SK-MEL-5 (cell line): Measurements from ENCODE around the gene KCNG2. TPM values are rescaled to one million over a fixed set of nuclear protein-coding genes. Genes with fewer than 3 reads are reported as not detected.

ENCODE experiments used
- DNase-seq: peaks from one replicate; pipeline ENCODE4 v3.0.0-alpha.2; 2016; ENCODE audit warnings: low read depth, low spot score
- in situ Hi-C: cut with HindIII; loops from 2 replicates; pipeline ENCODE4 v1.10.0; 2016; ENCODE audit warnings: low sequenced_read_pairs, high pct_unique_total_duplicates, low pct_unique_long_range_greater_than_20kb
- total RNA-seq: library from RNA; depleted of rRNA; stranded (reverse); fragments of >200 nt; shearing (Covaris generic); gene quantifications from 2 replicates; pipeline ENCODE4 v1.2.3, GENCODE V29; 2014

Gene KCNG2
- total RNA-seq, 1 experiment from 2014 or later: not detected

DNA sequence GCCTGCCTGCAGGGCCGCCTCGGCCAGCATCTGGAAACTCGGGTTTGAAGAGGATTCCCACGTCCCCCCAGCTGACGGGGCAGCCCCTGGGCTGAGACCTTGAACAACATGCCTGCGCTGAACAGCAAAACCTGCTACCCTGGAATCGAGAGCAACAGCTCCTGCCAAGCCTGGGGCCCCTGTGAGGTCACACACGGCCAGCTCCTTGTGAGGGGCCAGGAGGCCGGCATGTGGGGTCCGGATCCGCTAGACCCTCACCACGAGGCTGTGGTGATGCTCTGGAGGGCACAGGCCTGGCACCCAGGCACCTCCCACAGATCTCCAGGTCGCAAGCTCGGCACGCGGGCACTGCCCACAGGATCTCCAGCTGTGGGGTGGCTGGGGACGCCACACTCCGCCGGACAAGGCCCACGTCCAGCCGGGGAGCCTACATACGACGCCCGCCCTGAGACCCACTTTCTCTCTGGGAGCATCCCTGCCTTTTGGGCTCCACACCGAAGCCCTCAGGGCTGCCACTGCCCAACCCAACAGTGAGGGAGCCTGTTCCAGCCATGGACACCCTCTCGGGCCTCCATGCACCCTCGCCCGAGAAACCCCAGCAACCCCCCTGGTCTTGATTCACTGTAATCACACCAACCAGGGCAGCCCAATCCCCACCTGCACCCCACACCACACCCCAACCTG lies 119.6 kb downstream of the KCNG2 start:
- in situ Hi-C loops: no loop called here

GRCh38 chr18:79917853-79918614 lies 120.3 kb downstream of the KCNG2 start:
- in situ Hi-C loops: no loop called here
- no peak for DNase-seq

More for the DNA sequence above, 119.6 kb downstream of the KCNG2 start:
- no peak for DNase-seq

GRCh38 chr18:79918615-79919011 lies 120.9 kb downstream of the KCNG2 start:
- in situ Hi-C loops: no loop called here
- no peak for DNase-seq

DNA sequence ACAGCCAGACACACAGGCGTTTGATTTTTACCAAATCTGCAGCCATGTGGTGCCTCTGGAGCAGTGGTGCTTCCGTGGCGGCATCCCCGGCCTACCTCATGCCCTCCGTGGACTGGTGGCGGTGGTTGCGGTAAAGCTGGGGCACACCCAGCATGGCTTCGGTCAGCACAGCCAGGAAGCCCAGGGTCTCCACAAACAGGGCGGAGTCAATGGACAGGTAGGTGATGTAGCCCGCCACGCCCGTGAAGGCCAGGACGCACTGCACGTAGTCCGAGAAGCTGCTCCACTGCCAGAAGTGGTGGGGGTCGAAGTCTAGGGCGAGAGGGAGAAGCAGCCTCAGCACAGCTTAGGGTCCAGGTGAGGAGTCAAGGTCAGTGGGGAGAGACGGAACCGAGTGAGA lies 121.4 kb downstream of the KCNG2 start:
- in situ Hi-C loops: no loop called here

GRCh38 chr18:79921984-79922965 lies 124.5 kb downstream of the KCNG2 start:
- in situ Hi-C loops: no loop called here
- no peak for DNase-seq

More for the DNA sequence above, 121.4 kb downstream of the KCNG2 start:
- no peak for DNase-seq

GRCh38 chr18:79922971-79923411 lies 125.3 kb downstream of the KCNG2 start:
- in situ Hi-C loops: no loop called here
- no peak for DNase-seq

GRCh38 chr18:79923896-79924585 lies 126.3 kb downstream of the KCNG2 start:
- no peak for DNase-seq
- in situ Hi-C loops: no loop called here

DNA sequence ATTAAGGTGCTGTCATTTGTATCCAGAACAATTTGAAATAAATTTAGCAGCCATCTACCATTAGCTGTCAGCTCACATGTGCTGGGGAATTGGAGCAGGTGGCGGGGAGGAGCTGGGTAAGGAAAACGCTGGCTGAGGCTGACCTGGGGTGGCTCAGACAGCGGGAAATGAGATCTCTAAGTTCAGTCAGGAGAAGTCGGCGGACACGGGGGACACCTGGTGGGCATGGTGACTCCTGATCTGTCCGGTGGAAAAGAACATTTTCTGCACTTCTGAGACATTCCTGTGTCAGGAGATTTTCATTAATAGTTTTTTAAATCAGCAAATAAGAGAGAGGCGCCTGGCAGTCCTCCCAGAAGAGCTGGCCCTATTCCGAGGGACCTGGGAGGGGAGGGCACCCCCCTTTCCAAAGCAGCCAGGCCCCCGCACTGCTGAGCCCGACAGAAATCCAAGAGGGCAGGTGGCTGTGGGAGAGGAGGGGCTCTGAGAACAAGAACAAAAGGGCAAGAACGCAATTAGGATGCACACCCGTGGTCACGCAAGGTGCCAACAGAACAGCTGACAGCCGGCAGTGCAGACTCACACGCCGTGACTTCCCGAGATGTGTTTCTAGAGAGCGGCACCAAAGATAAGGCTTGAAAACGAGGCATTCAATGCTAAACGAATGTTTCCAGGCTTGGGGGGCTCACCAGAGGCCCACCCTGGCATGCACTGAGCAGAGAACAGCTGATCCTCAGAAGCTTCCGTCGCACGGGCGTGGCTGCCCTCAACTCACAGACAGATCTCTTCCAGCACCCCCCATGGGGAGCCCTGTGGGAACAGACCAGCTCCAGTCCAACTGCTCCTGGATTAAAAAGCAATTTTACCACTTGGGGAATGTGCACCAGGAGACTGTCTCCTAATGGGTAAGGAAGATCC lies 127.3 kb downstream of the KCNG2 start:
- in situ Hi-C loops: no loop called here
- no peak for DNase-seq

DNA sequence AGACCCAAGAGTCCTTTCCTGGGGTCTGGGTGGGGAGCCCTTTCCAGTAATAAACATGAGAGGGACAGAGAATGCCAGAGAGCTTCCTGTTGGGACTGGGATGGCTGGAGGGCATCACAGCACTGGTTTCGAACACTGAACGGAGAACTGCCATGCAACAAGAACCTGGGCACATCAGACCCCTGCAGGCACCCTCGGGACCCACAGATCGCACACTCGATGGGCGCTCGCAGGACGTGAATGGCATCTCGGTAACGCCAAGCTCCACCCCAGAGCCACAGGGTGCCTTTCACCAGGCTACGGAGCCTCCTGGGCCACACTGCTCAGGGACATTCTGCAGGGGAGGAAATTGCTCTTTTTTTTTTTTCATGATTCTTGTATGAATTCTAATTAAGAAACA lies 128.6 kb downstream of the KCNG2 start:
- in situ Hi-C loops: no loop called here
- DNase-seq: no peak

DNA sequence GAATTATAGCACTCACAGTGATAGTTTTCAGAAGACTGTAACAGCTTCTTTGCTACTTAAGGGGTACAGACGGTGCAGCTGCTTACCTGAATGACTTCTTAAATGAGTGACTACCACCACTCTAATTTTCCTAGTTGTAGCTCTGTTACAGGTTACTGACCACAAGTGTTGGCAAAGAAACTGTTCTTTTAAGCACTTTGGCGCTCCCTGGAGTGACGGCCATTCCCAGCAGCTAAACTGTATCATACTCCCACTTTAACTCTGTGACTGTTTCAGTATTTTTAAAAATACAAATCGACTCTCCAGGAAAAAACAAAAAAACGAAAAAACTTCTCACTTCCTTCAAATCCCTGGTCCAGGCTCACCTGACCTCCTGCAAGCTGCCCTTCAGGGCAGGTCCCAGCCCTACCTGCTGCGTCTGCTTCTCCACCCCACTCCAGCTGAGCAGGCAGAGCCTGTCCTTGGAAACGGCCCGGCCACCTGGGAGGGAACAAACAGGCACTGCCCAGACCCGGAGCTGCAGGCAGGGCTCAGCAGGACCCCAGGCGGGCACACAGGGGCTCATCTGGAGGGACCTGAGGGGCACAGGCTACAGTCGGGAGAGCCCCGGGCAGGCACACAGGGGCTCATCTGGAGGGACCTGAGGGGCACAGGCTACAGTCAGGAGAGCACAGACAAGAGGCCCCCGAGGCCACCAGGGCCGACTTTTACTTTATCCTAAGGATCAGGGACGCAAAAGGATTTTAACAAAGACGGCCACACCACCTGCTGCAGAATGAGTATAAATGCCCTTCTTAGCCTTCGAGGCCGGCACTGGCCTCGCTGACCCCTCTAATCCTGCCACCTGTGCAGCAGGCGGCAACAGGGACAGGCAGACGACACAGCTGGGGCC lies 129.2 kb downstream of the KCNG2 start:
- no peak for DNase-seq
- in situ Hi-C loops: no loop called here

DNA sequence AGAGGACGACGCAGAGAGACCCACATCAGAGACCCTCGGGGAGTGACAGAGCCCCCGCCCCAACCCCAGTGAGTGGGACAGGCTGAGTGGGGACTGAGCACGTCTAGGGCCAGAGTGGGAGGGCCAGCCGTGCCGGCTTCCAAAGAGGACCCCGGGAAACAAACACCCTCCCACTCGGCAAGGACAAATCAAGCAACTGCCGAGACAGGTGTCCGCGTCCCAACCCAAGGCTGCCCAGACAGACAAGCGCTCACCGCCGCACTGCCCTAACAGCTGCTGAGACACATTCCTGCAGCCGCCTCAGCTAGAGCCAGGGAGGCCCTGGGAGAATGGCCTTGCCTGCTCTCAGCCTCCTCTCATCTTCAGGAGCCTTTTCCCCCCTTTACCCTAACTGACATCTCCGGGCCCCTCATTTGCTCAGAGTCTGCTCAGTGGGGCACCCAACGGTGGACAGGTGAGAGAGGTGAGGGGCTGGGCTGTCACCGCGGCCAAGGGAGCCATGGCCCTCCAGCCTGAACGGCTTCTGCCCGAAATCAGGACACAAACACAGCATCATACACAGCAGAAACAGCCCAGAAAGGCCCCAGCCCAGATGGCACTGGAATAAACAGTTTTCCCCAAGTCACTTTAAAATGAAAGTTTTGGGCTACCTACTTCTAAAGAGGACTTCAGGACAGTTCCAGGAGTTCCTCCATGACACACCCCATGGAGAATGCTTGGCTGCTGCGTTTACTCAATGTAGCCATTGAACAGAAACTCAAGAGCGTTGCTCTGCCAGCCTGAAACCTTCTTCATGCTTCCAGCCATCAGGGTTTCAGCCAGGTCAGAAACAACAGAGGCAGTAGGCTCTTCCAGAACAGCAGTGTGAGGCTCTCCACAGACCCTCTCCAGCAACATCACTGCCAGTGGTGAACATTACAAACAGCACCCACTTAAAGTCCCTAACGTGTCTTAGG lies 130.1 kb downstream of the KCNG2 start:
- DNase-seq: no peak
- in situ Hi-C loops: no loop called here

DNA sequence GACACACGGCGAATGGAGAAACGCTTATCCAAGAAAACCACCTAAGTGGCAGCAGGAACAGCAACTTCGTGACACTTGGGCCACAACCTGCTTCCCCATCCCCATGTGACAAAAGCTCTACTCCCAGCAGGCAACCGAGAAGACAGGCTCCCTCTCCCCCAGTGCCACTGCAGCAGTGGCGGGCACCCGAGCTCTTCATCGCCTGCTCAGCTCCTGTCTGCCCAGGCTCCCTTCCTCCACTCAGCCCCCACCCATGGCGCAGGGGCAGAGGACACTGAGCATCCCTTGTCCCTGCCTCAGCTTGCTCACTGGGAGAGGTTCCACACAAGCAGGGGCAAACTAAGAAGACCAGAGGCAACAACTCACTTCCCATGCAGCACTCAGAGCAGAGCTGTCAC lies 130.8 kb downstream of the KCNG2 start:
- no peak for DNase-seq

DNA sequence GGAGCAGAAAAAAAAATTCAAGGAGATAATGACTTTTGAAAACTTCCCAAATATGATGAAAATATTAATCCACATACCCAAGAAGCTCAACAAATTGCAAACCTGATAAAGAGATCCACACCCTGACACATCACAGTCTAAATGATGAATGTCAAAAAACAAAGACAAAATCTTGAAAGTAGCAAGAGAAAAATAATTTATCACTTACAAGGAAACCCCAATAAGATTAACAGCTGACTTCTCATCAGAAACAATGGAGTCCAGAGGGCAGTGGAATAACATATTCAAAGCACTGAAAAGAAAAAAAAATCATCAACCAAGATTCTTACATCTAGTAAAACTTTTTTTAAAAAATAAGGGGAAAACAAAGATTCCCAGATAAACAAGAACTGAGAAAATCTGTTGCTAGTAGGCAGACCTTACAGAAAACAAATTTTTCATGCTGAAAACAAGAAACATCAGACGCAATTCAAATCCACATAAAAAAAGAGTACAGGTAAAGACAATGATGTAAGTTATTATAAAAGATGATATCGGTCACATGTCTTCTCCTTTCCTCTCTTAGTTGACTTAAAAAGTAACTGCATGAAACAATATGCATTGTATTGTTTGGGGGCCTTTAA lies 132.4 kb downstream of the KCNG2 start:
- no peak for DNase-seq
- in situ Hi-C loops: no loop called here

More for the DNA sequence above, 130.8 kb downstream of the KCNG2 start:
- in situ Hi-C loops: no loop called here

DNA sequence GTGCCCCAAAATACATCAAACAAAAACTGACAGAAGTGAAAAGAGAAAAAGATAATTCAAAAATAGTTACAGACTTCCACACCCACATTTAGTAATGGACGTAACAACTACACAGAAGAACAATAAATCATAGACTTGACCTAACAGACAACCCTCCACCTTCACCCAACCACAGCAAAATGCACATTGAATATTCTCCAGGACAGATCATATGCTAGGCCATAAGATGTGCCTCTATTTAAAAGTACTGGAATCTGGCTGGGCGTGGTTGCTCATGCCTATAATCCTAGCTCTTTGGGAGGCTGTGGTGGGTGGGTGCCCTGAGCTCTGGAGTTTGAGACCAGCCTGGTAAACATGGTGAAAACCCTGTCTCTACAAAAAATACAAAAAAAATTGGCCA lies 133.7 kb downstream of the KCNG2 start:
- no peak for DNase-seq
- in situ Hi-C loops: no loop called here
